SK-N-SH (cell line): Measurements from ENCODE around the gene SSBP1. TPM values are rescaled to one million over a fixed set of nuclear protein-coding genes. Genes with fewer than 3 reads are reported as not detected.

Experiments
- CTCF ChIA-PET: fragments of 300-600, 350-600 bp; formaldehyde crosslinking; extraction: SDS; loops from one replicate; lab custom pipeline; 2021; lab: Yijun Ruan, JAX
- POLR2A ChIA-PET: fragments of 350-600 bp; sonication (Branson Sonifier 250); formaldehyde crosslinking; extraction: SDS; loops from one replicate; lab custom pipeline; 2020; ENCODE audit warnings: antibody characterized with exemption, inconsistent platforms; lab: Yijun Ruan, JAX
- DNase-seq: peaks from one replicate; pipeline ENCODE4 v3.0.0; 2012
- H2AFZ ChIP-seq: fragments of 200-600 bp; sonication (generic); 2 replicates; pipeline ENCODE4 v1.8.1; 2016; ENCODE audit warnings: antibody characterized with exemption, mild to moderate bottlenecking, low read depth
- H3F3A ChIP-seq: fragments of 200-600 bp; sonication (generic); replicated peaks from 2 replicates; pipeline ENCODE3; 2016; ENCODE audit warnings: antibody characterized with exemption, mild to moderate bottlenecking; ENCODE audit not compliant: insufficient read depth
- H3K27ac ChIP-seq, 2 experiments: fragments of 200-500 bp in 1 of 2; fragments of 200-600 bp in 1 of 2; sonication (Bioruptor generic) in 1 of 2; sonication (generic), shearing (Covaris generic) in 1 of 2; 2 replicates each; pipeline versions ENCODE4 v1.5.1 to v1.6.1; 2014 to 2016; ENCODE audit warnings: low read depth in 2 of 2, inconsistent platforms in 1 of 2, low read length in 1 of 2, mild to moderate bottlenecking in 1 of 2, mixed read lengths in 1 of 2
- H3K27me3 ChIP-seq: fragments of 200-600 bp; sonication (generic), shearing (Covaris generic); 2 replicates; pipeline ENCODE4 v1.6.1; 2016; ENCODE audit warnings: mixed run types; ENCODE audit not compliant: insufficient read depth
- H3K36me3 ChIP-seq, 2 experiments: fragments of 200-500 bp in 1 of 2; fragments of 200-600 bp in 1 of 2; sonication (Bioruptor generic) in 1 of 2; sonication (generic) in 1 of 2; replicated peaks in 1 of 2; 2 replicates each; pipeline versions ENCODE3 to v1.5.1; 2014 to 2016; ENCODE audit warnings: low read length in 1 of 2, mild to moderate bottlenecking in 1 of 2; ENCODE audit not compliant: insufficient read depth in 2 of 2, control insufficient read depth in 1 of 2
- H3K4me1 ChIP-seq, 2 experiments: fragments of 200-500 bp in 1 of 2; fragments of 200-600 bp in 1 of 2; sonication (Bioruptor generic) in 1 of 2; sonication (generic), shearing (Covaris generic) in 1 of 2; 2 replicates each; pipeline versions ENCODE4 v1.5.1 to v1.6.1; 2014 to 2016; ENCODE audit warnings: low read depth in 1 of 2, low read length in 1 of 2, mixed run types in 1 of 2; ENCODE audit not compliant: insufficient read depth in 2 of 2, control insufficient read depth in 1 of 2
- H3K4me2 ChIP-seq: fragments of 200-600 bp; sonication (generic), shearing (Covaris generic); 2 replicates; pipeline ENCODE4 v1.6.1; 2017; ENCODE audit warnings: mixed run types
- H3K4me3 ChIP-seq, 2 experiments: fragments of 200-500 bp in 1 of 2; fragments of 200-600 bp in 1 of 2; sonication (Bioruptor generic) in 1 of 2; sonication (generic), shearing (Covaris generic) in 1 of 2; 2 replicates each; pipeline versions ENCODE4 v1.5.1 to v1.8.1; 2014 to 2016; ENCODE audit warnings: low read depth in 2 of 2, inconsistent platforms in 1 of 2, low read length in 1 of 2, mild to moderate bottlenecking in 1 of 2, mixed read lengths in 1 of 2, moderate library complexity in 1 of 2
- H3K79me2 ChIP-seq: fragments of 200-600 bp; sonication (generic); 2 replicates; pipeline ENCODE4 v1.8.1; 2017; ENCODE audit warnings: mild to moderate bottlenecking; ENCODE audit not compliant: insufficient read depth
- H3K9ac ChIP-seq: fragments of 200-600 bp; sonication (generic); 2 replicates; pipeline ENCODE4 v1.6.1; 2017; ENCODE audit warnings: mixed run types
- H3K9me2 ChIP-seq: fragments of 200-600 bp; sonication (generic); 2 replicates; pipeline ENCODE4 v1.6.1; 2017; ENCODE audit warnings: mixed run types
- H3K9me3 ChIP-seq: fragments of 200-600 bp; sonication (generic); 2 replicates; pipeline ENCODE4 v1.6.1; 2017; ENCODE audit warnings: mixed run types, mild to moderate bottlenecking, moderate library complexity
- H4K20me1 ChIP-seq: fragments of 200-600 bp; sonication (generic); 2 replicates; pipeline ENCODE4 v1.6.1; 2017; ENCODE audit warnings: mild to moderate bottlenecking, mixed run types; ENCODE audit not compliant: insufficient read depth
- CHD2 ChIP-seq: fragments of 150-350 bp; IDR thresholded peaks from 2 replicates; pipeline ENCODE4 v1.6.1; 2018; ENCODE audit warnings: low read length; ENCODE audit not compliant: partially characterized antibody
- ELF1 ChIP-seq: IDR thresholded peaks from 2 replicates; pipeline ENCODE4 v1.4.0; 2012
- EP300 ChIP-seq, 2 experiments: IDR thresholded peaks; 2 replicates each; pipeline versions ENCODE4 v1.4.0 to v1.6.1; 2012; ENCODE audit warnings: borderline replicate concordance in 1 of 2, low read depth in 1 of 2, low read length in 1 of 2
- EZH2phosphoT487 ChIP-seq: fragments of 200-600 bp; sonication (generic); IDR thresholded peaks from 2 replicates; pipeline ENCODE4 v1.6.1; 2017; ENCODE audit warnings: low read depth, mixed run types, mild to moderate bottlenecking, antibody characterized with exemption, moderate library complexity, borderline replicate concordance
- FOXM1 ChIP-seq: IDR thresholded peaks from 2 replicates; pipeline ENCODE4 v1.4.0; 2012; ENCODE audit warnings: low read depth, mild to moderate bottlenecking
- GATA2 ChIP-seq: sonication (generic); formaldehyde crosslinking; IDR thresholded peaks from 2 replicates; pipeline ENCODE4 v1.5.0; 2020; ENCODE audit warnings: mild to moderate bottlenecking, missing genetic modification reagents
- MXI1 ChIP-seq: IDR thresholded peaks from 2 replicates; pipeline ENCODE4 v1.6.1; 2012; ENCODE audit warnings: mild to moderate bottlenecking, low read depth, low read length, improper control_type of control experiment
- NFIC ChIP-seq: IDR thresholded peaks from 2 replicates; pipeline ENCODE4 v1.4.0; 2012; ENCODE audit warnings: borderline replicate concordance
- POLR2AphosphoS5 ChIP-seq: IDR thresholded peaks from 2 replicates; pipeline ENCODE4 v1.6.1; 2012; ENCODE audit warnings: low read depth, low read length
- RCOR1 ChIP-seq: fragments of 150-350 bp; IDR thresholded peaks from 2 replicates; pipeline ENCODE4 v1.6.1; 2017; ENCODE audit warnings: antibody characterized with exemption, low read length
- REST ChIP-seq: IDR thresholded peaks from 2 replicates; pipeline ENCODE4 v1.6.1; 2012; ENCODE audit warnings: mild to moderate bottlenecking, low read depth, low read length, moderate library complexity
- RXRA ChIP-seq: IDR thresholded peaks from 2 replicates; pipeline ENCODE4 v1.4.0; 2012; ENCODE audit warnings: low read depth, mild to moderate bottlenecking, borderline replicate concordance
- SIN3A ChIP-seq: IDR thresholded peaks from 2 replicates; pipeline ENCODE4 v1.6.1; 2012; ENCODE audit warnings: low read depth, mild to moderate bottlenecking, low read length, moderate library complexity, borderline replicate concordance
- SMC3 ChIP-seq: IDR thresholded peaks from 2 replicates; pipeline ENCODE4 v1.6.1; 2012; ENCODE audit warnings: low read depth, low read length, improper control_type of control experiment
- TAF1 ChIP-seq: IDR thresholded peaks from 2 replicates; pipeline ENCODE4 v1.6.1; 2012; ENCODE audit warnings: low read depth, mild to moderate bottlenecking, low read length, moderate library complexity, borderline replicate concordance
- YY1 ChIP-seq: IDR thresholded peaks from 2 replicates; pipeline ENCODE4 v1.4.0; 2012; ENCODE audit warnings: low read depth, mild to moderate bottlenecking
- ZBTB33 ChIP-seq: IDR thresholded peaks from 2 replicates; pipeline ENCODE4 v1.4.0; 2012; ENCODE audit warnings: low read depth, borderline replicate concordance
- WGBS: methylation state at CpG from one replicate; pipeline ENCODE4 v1.1.6; 2017; ENCODE audit warnings: low lambda C conversion rate; 5-methylcytosine and 5-hydroxymethylcytosine counted together
- polyA plus RNA-seq, 3 experiments: library from polyadenylated mRNA; depleted of rRNA; stranded (reverse); fragments of >200 nt; gene quantifications; 2 replicates each; pipeline ENCODE4 v1.2.3, GENCODE V29; 2012

Gene SSBP1
- polyA plus RNA-seq, 1 of the 3 experiments (the other 2 are of a cell fraction) = 212 TPM

DNA sequence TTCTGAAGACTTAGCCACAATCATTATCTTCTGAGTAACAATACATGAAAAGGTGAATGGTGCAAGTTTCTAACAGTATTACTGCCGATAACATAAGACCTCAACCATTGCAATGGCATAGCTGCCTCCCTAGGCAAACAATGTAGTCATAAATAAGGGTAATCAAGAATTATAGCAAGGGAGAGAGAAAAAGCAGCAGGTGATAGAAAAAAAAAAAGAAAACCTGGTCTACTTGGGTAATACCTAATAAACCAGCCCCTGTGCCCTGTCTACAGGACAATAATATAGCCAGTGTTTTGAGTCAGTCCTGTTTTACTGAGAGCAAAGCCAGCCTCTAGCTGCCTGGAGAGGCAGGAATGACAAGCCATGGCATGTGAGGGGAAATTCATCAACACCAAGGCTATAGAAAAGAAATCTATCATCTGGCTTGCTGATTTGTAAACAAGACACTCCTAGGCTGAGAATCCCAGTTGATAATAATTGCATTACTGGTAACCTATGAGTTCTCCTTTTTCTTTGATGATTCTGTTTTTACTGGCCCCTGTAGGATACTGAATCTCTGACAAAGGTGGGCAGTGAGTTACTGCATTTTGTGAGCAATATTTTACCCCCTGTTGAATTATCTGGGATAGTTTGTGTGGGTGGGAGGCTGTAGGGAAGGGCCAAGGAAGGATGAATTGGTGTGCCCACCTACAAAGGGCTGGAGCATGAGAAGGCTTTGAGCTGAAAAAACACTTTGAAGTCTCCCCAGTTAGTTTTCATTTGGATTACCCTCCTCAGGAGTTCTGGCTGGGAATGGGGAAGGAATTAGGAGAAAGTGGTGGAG lies 31.7 kb upstream of the SSBP1 start (continued):
- TF ChIP-seq EZH2phosphoT487 (no peak), GATA2 (no peak), ELF1 (no peak), YY1 (no peak), EP300 (IDR thresholded peaks at IDR 0.05; ENCODE audit: borderline replicate concordance in 1 of 2, low read depth in 1 of 2, low read length in 1 of 2) (no peak)

DNA sequence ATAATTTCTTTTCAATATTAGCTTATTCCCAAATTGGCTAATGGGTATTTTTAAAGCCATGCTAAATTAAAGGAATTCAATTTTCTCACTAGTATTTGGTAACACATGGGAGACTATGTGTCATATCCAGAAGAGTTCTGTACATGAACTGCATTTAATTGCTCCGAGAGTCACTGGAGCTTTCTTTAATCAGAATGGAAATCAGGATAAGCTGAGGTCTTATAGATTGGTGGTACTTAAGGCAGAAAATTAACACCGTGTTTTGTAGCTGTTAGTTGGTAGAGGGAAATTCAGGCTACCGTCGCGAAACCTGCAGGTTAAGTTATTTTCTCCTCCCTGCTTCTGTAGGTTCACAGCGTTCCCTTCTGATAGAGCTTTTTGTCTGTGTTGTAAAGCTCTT lies 29.8 kb upstream of the SSBP1 start, which contains the start of gene WEE2:
WEE2 (plus strand) TSS at position 3 of the 400 bp plus-strand sequence. CDS start 406 bp downstream, outside the sequence.
- H3K36me3 ChIP-seq = peaks cover 0 to 2% of the 10 kb centered on the region in 2 experiments
- no peak for TF ChIP-seq SMC3
- no peak for TF ChIP-seq MXI1
- TF ChIP-seq NFIC = no peak
- no peak for TF ChIP-seq TAF1
- no peak for TF ChIP-seq FOXM1
- no peak for TF ChIP-seq ZBTB33
- no peak for TF ChIP-seq RCOR1
- TF ChIP-seq EZH2phosphoT487 = no peak
- no peaks in the 10 kb centered on the region for H3K9me2 ChIP-seq
- no peak within 1 kb of the TSS for H3K27ac ChIP-seq
- H3F3A ChIP-seq = peaks cover 4% of the 10 kb centered on the region
- 84% methylated on average over 6 of the region's 6 CpGs for WGBS
- H2AFZ ChIP-seq = no peak within 1 kb of the TSS
- H3K4me3 ChIP-seq = no peak within 1 kb of the TSS
- no peaks in the 10 kb centered on the region for H4K20me1 ChIP-seq
- no peaks in the 10 kb centered on the region for H3K27me3 ChIP-seq
- no peaks in the 10 kb centered on the region for H3K79me2 ChIP-seq
- no peaks in the 10 kb centered on the region for H3K9me3 ChIP-seq
- no peaks in the 10 kb centered on the region for H3K4me1 ChIP-seq
- ChIA-PET CTCF (interaction anchor here (0.8 to 3.2 kb wide), 6 partner anchors 13 to 78 kb away, joined by 3 to 22 read pairs (median 4); partner anchors contain the start of gene SSBP1), POLR2A (no interaction called here)
- DNase-seq = no peak
- H3K9ac ChIP-seq = no peak within 1 kb of the TSS
- H3K4me2 ChIP-seq = no peak within 1 kb of the TSS

- Histone ChIP-seq H3K4me2 (no peak overlapping the region), H3K36me3 (peaks cover 0 to 4% of the 10 kb centered on the region in 2 experiments), H3K4me1 (no peaks in the 10 kb centered on the region), H3K4me3 (no peak overlapping the region), H3K27ac (no peak overlapping the region), H3K27me3 (no peaks in the 10 kb centered on the region), H3K9me2 (no peaks in the 10 kb centered on the region), H3K9ac (no peak overlapping the region), H3K9me3 (no peaks in the 10 kb centered on the region), H4K20me1 (no peaks in the 10 kb centered on the region), H3K79me2 (no peaks in the 10 kb centered on the region), H3F3A (peaks cover 4% of the 10 kb centered on the region), H2AFZ (no peak overlapping the region)
- 75% methylated on average over 2 of the region's 2 CpGs for WGBS
- ChIA-PET POLR2A (no interaction called here), CTCF (interaction anchor here (1.1 to 3.2 kb wide), 5 partner anchors 12 to 54 kb away, joined by 3 to 22 read pairs (median 5); partner anchors contain the start of gene SSBP1)
- no peak for DNase-seq
- TF ChIP-seq RXRA = no peak
- TF ChIP-seq SIN3A = no peak
- no peak for TF ChIP-seq CHD2
- no peak for TF ChIP-seq ZBTB33
- no peak for TF ChIP-seq POLR2AphosphoS5
- no peak for TF ChIP-seq FOXM1
- no peak for TF ChIP-seq REST
These were observed 28.8 kb upstream of the SSBP1 start for GRCh38 chr7:141709318-141709717.
